Measurements from ENCODE around the gene MORN5. TPM values are rescaled to one million over a fixed set of nuclear protein-coding genes. Genes with fewer than 3 reads are reported as not detected.

Gene MORN5
- total RNA-seq, 4 donors from 2014 or later: 1.8 to 12.6 TPM; not detected in 2

DNA sequence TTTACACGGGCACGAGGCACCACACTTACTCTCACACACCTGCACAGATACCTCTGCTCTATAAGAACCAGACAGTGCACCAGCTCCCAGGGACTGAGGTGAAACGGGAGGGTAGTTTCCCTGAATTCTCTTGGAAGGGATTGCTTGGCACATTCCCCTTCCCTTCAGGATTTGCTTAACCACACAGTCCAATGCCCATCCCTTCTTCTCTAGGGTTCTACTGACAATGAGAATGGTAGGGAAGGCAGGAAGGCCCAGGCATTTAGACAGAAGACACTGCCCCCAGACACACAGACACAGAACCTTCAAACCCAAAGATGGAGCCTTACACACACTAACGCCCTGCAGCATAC, 69.8 kb downstream of the MORN5 start:
- H3K36me3 ChIP-seq: no peaks in the 10 kb centered on the region
- peaks cover 8 to 34% of the 10 kb centered on the region in 2 donors for H3K27me3 ChIP-seq
- peaks cover 0 to 4% of the 10 kb centered on the region in 2 donors for H3K4me1 ChIP-seq
- TF ChIP-seq, protein P1, sequence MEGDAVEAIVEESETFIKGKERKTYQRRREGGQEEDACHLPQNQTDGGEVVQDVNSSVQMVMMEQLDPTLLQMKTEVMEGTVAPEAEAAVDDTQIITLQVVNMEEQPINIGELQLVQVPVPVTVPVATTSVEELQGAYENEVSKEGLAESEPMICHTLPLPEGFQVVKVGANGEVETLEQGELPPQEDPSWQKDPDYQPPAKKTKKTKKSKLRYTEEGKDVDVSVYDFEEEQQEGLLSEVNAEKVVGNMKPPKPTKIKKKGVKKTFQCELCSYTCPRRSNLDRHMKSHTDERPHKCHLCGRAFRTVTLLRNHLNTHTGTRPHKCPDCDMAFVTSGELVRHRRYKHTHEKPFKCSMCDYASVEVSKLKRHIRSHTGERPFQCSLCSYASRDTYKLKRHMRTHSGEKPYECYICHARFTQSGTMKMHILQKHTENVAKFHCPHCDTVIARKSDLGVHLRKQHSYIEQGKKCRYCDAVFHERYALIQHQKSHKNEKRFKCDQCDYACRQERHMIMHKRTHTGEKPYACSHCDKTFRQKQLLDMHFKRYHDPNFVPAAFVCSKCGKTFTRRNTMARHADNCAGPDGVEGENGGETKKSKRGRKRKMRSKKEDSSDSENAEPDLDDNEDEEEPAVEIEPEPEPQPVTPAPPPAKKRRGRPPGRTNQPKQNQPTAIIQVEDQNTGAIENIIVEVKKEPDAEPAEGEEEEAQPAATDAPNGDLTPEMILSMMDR (IDR thresholded peaks at IDR 0.05): no peak
- TF ChIP-seq POLR2A (IDR thresholded peaks at IDR 0.05): no peak
- intact Hi-C loops (cut with DNase I; ENCODE audit: low total_unique reads): no loop called here
- no peak overlapping the region for H3K27ac ChIP-seq
- H3K9me3 ChIP-seq: no peaks in the 10 kb centered on the region
- no peak overlapping the region for H3K4me3 ChIP-seq
- DNase-seq: no peak

DNA sequence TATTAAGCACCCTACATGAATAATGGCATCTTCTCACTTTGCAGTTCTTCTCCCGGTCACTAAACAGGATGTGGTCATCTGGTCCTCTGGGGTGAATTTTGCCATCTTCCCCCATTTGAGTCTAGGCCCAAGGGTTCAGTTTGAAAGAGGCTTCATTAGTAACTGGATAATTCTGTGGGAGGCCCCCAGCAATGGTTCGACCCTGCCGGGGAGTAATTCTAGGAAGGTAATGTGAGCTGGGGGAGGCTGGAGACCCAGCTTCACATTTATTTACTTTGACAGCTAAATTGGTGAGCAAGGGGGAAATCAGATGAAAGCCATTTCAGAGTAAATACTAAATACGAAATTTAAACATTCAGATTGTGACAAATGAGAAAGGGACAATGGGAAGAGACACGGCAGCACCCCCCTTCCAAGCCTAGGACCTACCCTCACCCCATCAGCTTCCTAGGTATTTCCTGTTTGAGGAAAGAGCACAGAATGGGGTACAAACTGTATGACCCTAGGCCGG, 73.1 kb downstream of the MORN5 start:
- no peaks in the 10 kb centered on the region for H3K4me1 ChIP-seq
- peaks cover 4 to 8% of the 10 kb centered on the region in 2 donors for H3K27me3 ChIP-seq
- intact Hi-C loops (cut with DNase I; ENCODE audit: low total_unique reads): no loop called here
- no peak for TF ChIP-seq POLR2A (IDR thresholded peaks at IDR 0.05)
- TF ChIP-seq, protein P1 (IDR thresholded peaks at IDR 0.05): no peak
- no peak for DNase-seq
- no peaks in the 10 kb centered on the region for H3K9me3 ChIP-seq
- no peak overlapping the region for H3K27ac ChIP-seq
- H3K36me3 ChIP-seq: no peaks in the 10 kb centered on the region
- H3K4me3 ChIP-seq: no peak overlapping the region

DNA sequence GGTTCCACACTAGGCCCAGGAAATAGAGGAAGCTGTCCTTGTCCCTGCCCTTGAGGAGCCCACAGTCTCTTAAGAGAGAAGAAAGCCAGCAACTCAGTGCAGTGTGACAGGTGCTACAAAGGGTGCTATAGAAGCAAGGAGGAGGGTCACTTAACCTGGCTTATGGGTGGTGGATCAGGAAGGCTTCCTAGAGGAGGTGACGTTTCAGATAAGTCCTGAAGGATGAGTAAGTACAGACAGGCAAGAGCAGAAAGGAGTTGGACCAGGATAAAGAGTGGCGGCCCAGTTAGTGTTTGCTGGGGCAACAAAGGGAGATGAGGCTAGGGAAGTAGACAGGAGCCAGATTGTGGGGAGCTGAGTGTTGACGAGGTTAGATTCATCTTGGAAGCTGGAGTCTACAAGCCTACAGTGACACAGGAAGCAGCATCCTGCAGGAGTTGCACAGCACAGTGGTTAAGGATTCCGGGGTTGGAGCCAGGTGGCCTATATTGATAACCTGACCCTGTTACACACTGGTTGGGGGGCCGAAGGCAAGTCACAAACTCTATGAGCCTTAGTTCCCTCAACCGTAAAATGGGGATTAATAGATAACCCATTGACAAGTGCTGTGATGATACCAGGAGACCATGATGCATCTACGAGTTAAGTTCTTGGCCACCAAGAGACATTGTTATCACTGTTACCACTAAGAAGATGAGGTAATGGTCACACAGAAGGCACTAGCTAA, 74.5 kb downstream of the MORN5 start:
- Histone ChIP-seq H3K4me3 (no peak overlapping the region), H3K27me3 (peaks cover 4 to 5% of the 10 kb centered on the region in 2 donors), H3K36me3 (no peaks in the 10 kb centered on the region), H3K9me3 (no peaks in the 10 kb centered on the region), H3K4me1 (no peaks in the 10 kb centered on the region), H3K27ac (no peak overlapping the region)
- no peak for TF ChIP-seq POLR2A (IDR thresholded peaks at IDR 0.05)
- TF ChIP-seq, protein P1 (IDR thresholded peaks at IDR 0.05): no peak
- intact Hi-C loops (cut with DNase I; ENCODE audit: low total_unique reads): no loop called here
- DNase-seq: no peak

DNA sequence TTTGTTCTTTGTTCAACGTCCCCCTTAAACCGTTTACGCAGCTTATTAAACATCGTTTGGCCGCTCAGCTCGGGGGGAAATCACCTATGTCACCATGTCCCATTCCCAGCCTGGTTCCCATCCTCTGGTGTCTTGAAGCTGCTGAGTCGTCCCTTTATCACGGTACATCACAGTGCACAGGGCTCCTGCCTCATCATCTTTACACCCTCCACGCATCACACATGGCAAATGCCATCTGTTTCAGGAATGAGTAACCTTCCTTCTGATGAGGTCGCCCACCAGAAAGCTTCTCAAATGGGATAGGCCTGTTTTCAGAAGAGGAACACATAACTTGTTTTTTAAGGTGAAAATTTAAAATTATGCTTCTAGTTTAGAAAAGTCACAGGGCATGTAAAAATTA, 77.0 kb downstream of the MORN5 start:
- Histone ChIP-seq H3K9me3 (no peaks in the 10 kb centered on the region), H3K4me3 (no peak overlapping the region), H3K27ac (no peak overlapping the region), H3K4me1 (no peaks in the 10 kb centered on the region), H3K36me3 (no peaks in the 10 kb centered on the region), H3K27me3 (no peaks in the 10 kb centered on the region)
- intact Hi-C loops (cut with DNase I; ENCODE audit: low total_unique reads): no loop called here
- TF ChIP-seq, protein P1 (IDR thresholded peaks at IDR 0.05): no peak
- TF ChIP-seq POLR2A (IDR thresholded peaks at IDR 0.05): no peak
- DNase-seq: no peak

DNA sequence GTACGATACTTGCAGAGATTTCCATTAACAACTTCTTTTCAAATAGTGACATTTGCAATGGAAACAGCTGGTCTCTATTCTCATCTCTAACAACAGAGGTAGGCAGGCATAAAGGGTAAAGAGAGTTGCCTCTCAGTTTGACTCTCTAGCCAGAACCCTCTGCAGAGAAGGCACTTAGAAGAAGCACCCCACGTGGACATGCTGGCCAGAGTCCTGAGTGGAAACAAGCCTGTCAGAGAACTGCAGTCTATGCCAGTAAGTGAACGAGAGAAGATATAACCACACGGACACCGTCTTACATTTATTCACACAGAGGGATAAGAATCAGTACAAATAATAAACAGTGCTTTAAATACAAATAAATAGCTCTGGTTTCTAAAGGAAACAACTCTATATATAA, 80.0 kb downstream of the MORN5 start:
- no peak overlapping the region for H3K4me3 ChIP-seq
- no peak overlapping the region for H3K27ac ChIP-seq
- no peaks in the 10 kb centered on the region for H3K27me3 ChIP-seq
- H3K9me3 ChIP-seq: no peaks in the 10 kb centered on the region
- TF ChIP-seq, protein P1 (IDR thresholded peaks at IDR 0.05): no peak
- TF ChIP-seq POLR2A (IDR thresholded peaks at IDR 0.05): no peak
- H3K36me3 ChIP-seq: no peaks in the 10 kb centered on the region
- no peak for DNase-seq
- H3K4me1 ChIP-seq: no peaks in the 10 kb centered on the region
- intact Hi-C loops (cut with DNase I; ENCODE audit: low total_unique reads): no loop called here
